ENCODE data around the gene DVL1. TPM values are rescaled to one million over a fixed set of nuclear protein-coding genes. Genes with fewer than 3 reads are reported as not detected.

Gene DVL1
- total and polyA plus RNA-seq, 9 of the 15 experiments (the other 6 are each of a cell fraction or from before 2014, with no cell fraction given), result 0.62 to 135 (median 24.3) TPM

DNA sequence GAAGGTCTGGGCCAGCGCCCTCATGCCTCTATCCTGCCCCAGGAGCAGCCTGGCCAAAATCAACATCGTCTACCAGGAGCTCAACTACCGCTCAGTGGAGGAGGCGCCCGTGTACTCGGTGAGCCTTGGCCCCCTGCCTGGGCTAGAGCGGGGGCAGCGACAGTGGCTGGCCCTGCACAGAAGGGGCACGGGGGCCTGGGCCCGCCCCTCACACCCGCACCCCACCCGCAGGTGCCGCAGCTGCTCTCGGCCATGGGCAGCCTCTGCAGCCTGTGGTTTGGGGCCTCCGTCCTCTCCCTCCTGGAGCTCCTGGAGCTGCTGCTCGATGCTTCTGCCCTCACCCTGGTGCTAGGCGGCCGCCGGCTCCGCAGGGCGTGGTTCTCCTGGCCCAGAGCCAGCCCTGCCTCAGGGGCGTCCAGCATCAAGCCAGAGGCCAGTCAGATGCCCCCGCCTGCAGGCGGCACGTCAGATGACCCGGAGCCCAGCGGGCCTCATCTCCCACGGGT lies 58.1 kb downstream of the DVL1 start (continued):
- TF ChIP-seq, protein P1, sequence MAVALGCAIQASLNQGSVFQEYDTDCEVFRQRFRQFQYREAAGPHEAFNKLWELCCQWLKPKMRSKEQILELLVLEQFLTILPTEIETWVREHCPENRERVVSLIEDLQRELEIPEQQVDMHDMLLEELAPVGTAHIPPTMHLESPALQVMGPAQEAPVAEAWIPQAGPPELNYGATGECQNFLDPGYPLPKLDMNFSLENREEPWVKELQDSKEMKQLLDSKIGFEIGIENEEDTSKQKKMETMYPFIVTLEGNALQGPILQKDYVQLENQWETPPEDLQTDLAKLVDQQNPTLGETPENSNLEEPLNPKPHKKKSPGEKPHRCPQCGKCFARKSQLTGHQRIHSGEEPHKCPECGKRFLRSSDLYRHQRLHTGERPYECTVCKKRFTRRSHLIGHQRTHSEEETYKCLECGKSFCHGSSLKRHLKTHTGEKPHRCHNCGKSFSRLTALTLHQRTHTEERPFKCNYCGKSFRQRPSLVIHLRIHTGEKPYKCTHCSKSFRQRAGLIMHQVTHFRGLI (CRISPR knock-in tag; IDR thresholded peaks at IDR 0.05), result no peak
- TF ChIP-seq, protein P2, sequence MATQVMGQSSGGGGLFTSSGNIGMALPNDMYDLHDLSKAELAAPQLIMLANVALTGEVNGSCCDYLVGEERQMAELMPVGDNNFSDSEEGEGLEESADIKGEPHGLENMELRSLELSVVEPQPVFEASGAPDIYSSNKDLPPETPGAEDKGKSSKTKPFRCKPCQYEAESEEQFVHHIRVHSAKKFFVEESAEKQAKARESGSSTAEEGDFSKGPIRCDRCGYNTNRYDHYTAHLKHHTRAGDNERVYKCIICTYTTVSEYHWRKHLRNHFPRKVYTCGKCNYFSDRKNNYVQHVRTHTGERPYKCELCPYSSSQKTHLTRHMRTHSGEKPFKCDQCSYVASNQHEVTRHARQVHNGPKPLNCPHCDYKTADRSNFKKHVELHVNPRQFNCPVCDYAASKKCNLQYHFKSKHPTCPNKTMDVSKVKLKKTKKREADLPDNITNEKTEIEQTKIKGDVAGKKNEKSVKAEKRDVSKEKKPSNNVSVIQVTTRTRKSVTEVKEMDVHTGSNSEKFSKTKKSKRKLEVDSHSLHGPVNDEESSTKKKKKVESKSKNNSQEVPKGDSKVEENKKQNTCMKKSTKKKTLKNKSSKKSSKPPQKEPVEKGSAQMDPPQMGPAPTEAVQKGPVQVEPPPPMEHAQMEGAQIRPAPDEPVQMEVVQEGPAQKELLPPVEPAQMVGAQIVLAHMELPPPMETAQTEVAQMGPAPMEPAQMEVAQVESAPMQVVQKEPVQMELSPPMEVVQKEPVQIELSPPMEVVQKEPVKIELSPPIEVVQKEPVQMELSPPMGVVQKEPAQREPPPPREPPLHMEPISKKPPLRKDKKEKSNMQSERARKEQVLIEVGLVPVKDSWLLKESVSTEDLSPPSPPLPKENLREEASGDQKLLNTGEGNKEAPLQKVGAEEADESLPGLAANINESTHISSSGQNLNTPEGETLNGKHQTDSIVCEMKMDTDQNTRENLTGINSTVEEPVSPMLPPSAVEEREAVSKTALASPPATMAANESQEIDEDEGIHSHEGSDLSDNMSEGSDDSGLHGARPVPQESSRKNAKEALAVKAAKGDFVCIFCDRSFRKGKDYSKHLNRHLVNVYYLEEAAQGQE (IDR thresholded peaks at IDR 0.05; ENCODE audit: borderline replicate concordance), result no peak
- TF ChIP-seq, protein P2 (CRISPR knock-in tag; IDR thresholded peaks at IDR 0.05; ENCODE audit: low read depth), result no peak
- TF ChIP-seq MYBL2 (IDR thresholded peaks at IDR 0.05; ENCODE audit: low read depth) (no peak), MYBL2 (CRISPR knock-in tag; IDR thresholded peaks at IDR 0.05; ENCODE audit: borderline replicate concordance) (0 out of 2 replicates have a peak, but pooled peaks have one; percentile 11), GABPA (tag; conservative IDR thresholded peaks at IDR 0.05; ENCODE audit: low read depth) (no peak), TFAM (CRISPR knock-in tag; conservative IDR thresholded peaks at IDR 0.05) (no peak), SMC3 (conservative IDR thresholded peaks at IDR 0.05; ENCODE audit: insufficient read depth, low read depth, low read length) (no peak), CREB1 (IDR thresholded peaks at IDR 0.05) (no peak), CREB1 (CRISPR knock-in tag; IDR thresholded peaks at IDR 0.05) (no peak), MTF1 (CRISPR knock-in tag; IDR thresholded peaks at IDR 0.05; ENCODE audit: borderline replicate concordance) (no peak), TGIF2 (CRISPR knock-in tag; IDR thresholded peaks at IDR 0.05) (no peak), ZNF134 (CRISPR knock-in tag; conservative IDR thresholded peaks at IDR 0.05) (no peak), GTF2F1 (IDR thresholded peaks at IDR 0.05; ENCODE audit: low read depth, low read length) (no peak), MCM7 (IDR thresholded peaks at IDR 0.05) (no peak)
- TF ChIP-seq, protein P3, sequence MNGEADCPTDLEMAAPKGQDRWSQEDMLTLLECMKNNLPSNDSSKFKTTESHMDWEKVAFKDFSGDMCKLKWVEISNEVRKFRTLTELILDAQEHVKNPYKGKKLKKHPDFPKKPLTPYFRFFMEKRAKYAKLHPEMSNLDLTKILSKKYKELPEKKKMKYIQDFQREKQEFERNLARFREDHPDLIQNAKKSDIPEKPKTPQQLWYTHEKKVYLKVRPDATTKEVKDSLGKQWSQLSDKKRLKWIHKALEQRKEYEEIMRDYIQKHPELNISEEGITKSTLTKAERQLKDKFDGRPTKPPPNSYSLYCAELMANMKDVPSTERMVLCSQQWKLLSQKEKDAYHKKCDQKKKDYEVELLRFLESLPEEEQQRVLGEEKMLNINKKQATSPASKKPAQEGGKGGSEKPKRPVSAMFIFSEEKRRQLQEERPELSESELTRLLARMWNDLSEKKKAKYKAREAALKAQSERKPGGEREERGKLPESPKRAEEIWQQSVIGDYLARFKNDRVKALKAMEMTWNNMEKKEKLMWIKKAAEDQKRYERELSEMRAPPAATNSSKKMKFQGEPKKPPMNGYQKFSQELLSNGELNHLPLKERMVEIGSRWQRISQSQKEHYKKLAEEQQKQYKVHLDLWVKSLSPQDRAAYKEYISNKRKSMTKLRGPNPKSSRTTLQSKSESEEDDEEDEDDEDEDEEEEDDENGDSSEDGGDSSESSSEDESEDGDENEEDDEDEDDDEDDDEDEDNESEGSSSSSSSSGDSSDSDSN (IDR thresholded peaks at IDR 0.05; ENCODE audit: borderline replicate concordance in 1 of 2, low read depth in 2 of 2, low read length in 2 of 2), result 0 out of 4 replicates have a peak, but pooled peaks of 1 of the 2 experiments have one; percentile 55
- TF ChIP-seq, protein P4, sequence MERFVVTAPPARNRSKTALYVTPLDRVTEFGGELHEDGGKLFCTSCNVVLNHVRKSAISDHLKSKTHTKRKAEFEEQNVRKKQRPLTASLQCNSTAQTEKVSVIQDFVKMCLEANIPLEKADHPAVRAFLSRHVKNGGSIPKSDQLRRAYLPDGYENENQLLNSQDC (CRISPR knock-in tag; IDR thresholded peaks at IDR 0.05), result no peak
